Subcutaneous adipose tissue (tissue), 4 donors: ENCODE data around the gene SPAG16. TPM values are rescaled to one million over a fixed set of nuclear protein-coding genes. Genes with fewer than 3 reads are reported as not detected.

Experiments
- CTCF ChIP-seq: fragments of 450-650 bp; IDR thresholded peaks from one replicate; pipeline ENCODE4 v1.5.1; 2016; ENCODE audit warnings: low read depth, mild to moderate bottlenecking, control low read depth, antibody characterized with exemption, moderate library complexity
- total RNA-seq, 4 donors: library from RNA; depleted of rRNA; stranded (reverse); fragments of >200 nt; gene quantifications; one replicate each; pipeline ENCODE4 v1.1.0, GENCODE V29; 2016

SPAG16 gene
- total RNA-seq, 4 donors from 2014 or later, result 11.2 to 27.2 (median 18.2) TPM

- TF ChIP-seq CTCF, result no peak
Measured at GRCh38 chr2:214376618-214377285, 1092.5 kb downstream of the SPAG16 start.

GRCh38 chr2:214377286-214377624 lies 1093.0 kb downstream of the SPAG16 start:
- TF ChIP-seq CTCF, result no peak

GRCh38 chr2:214378455-214379103 lies 1094.3 kb downstream of the SPAG16 start:
- no peak for TF ChIP-seq CTCF

GRCh38 chr2:214379227-214379626 lies 1095.0 kb downstream of the SPAG16 start:
- no peak for TF ChIP-seq CTCF

GRCh38 chr2:214380681-214381080 lies 1096.4 kb downstream of the SPAG16 start:
- TF ChIP-seq CTCF, result no peak

- TF ChIP-seq CTCF, result no peak
Measured at GRCh38 chr2:214382229-214382628, 1098.0 kb downstream of the SPAG16 start.

- TF ChIP-seq CTCF, result no peak
Measured at GRCh38 chr2:214386720-214387119, 1102.5 kb downstream of the SPAG16 start.
